ENCODE measurements around the gene STPG2.

STPG2 gene

GRCh38 chr4:98081936-98082335 is 61.3 kb downstream of the STPG2 start:
- no peak overlapping the region for H3K4me2 ChIP-seq (ENCODE audit: low read length, poor library complexity, severe bottlenecking)

DNA sequence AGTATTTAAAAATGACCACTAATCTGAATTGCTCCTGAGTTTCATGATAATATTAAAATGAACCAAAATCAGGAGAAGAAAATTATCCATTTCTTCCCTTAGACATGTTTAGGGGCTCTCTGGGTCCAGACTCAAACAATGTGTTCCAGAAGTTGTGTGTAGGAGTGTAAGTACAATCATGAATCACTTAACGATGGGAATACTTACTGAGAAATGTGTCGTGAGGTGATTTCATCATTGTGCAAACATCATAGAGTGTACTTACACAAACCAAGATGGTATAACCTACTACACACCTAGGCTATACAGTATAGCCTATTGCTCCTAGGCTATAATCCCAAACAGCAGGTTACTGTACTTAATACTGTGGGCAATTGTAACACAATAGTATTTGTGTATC is 74.8 kb downstream of the STPG2 start:
- Histone ChIP-seq H3K9ac (ENCODE audit: low read length) (no peak overlapping the region), H3K18ac (ENCODE audit: low read depth in 1 of 2, low read length in 2 of 2) (no peak overlapping the region), H2BK5ac (ENCODE audit: low read depth, low read length, poor library complexity, severe bottlenecking) (no peak overlapping the region), H3K4me3 (ENCODE audit: insufficient read depth in 1 of 2, low read depth in 1 of 2, low read length in 2 of 2) (no peak overlapping the region), H3K4ac (ENCODE audit: low read depth in 1 of 2, low read length in 2 of 2) (no peak overlapping the region), H3K27ac (ENCODE audit: low read length, poor library complexity, severe bottlenecking) (no peak overlapping the region), H2BK120ac (ENCODE audit: low read depth, low read length) (no peak overlapping the region), H3K79me1 (replicated peaks; ENCODE audit: low read length, poor library complexity, severe bottlenecking) (no peaks in the 10 kb centered on the region), H2BK15ac (ENCODE audit: low read depth, poor library complexity, severe bottlenecking) (no peak overlapping the region), H2AFZ (ENCODE audit: low read depth, low read length) (no peak overlapping the region), H4K91ac (ENCODE audit: low read length) (no peak overlapping the region), H3K9me3 (ENCODE audit: control insufficient read depth, low read length) (peaks cover 6% of the 10 kb centered on the region), H3K14ac (ENCODE audit: low read length in 2 of 2) (no peak overlapping the region), H3K23ac (ENCODE audit: low read length in 2 of 2) (no peak overlapping the region), H3K27me3 (ENCODE audit: control insufficient read depth in 1 of 2, insufficient read depth in 1 of 2, low read length in 2 of 2) (no peaks in the 10 kb centered on the region), H3K4me2 (ENCODE audit: low read length, poor library complexity, severe bottlenecking) (no peak overlapping the region), H2AK5ac (ENCODE audit: low read length, severe bottlenecking) (no peak overlapping the region), H2BK12ac (ENCODE audit: low read length in 2 of 2) (no peak overlapping the region), H4K8ac (ENCODE audit: low read length) (no peak overlapping the region), H3K36me3 (ENCODE audit: control insufficient read depth in 1 of 2, insufficient read depth in 2 of 2, low read depth in 1 of 2, low read length in 2 of 2) (no peaks in the 10 kb centered on the region), H3K4me1 (ENCODE audit: control insufficient read depth, insufficient read depth, low read depth, low read length) (no peaks in the 10 kb centered on the region)
- DNase-seq, result no peak
- no CpG with 5 or more reads among the region's 2 CpGs for WGBS

More at GRCh38 chr4:98081936-98082335, 61.3 kb downstream of the STPG2 start:
- Histone ChIP-seq H3K9ac (ENCODE audit: low read length) (no peak overlapping the region), H3K27ac (ENCODE audit: low read length, poor library complexity, severe bottlenecking) (no peak overlapping the region), H3K4me1 (ENCODE audit: control insufficient read depth, insufficient read depth, low read depth, low read length) (no peaks in the 10 kb centered on the region), H3K9me3 (ENCODE audit: control insufficient read depth, low read length) (no peaks in the 10 kb centered on the region), H2BK15ac (ENCODE audit: low read depth, poor library complexity, severe bottlenecking) (no peak overlapping the region), H2BK120ac (ENCODE audit: low read depth, low read length) (no peak overlapping the region), H3K4me3 (ENCODE audit: insufficient read depth in 1 of 2, low read depth in 1 of 2, low read length in 2 of 2) (no peak overlapping the region), H2AFZ (ENCODE audit: low read depth, low read length) (no peak overlapping the region), H3K14ac (ENCODE audit: low read length in 2 of 2) (no peak overlapping the region), H3K4ac (ENCODE audit: low read depth in 1 of 2, low read length in 2 of 2) (no peak overlapping the region), H3K36me3 (ENCODE audit: control insufficient read depth in 1 of 2, insufficient read depth in 2 of 2, low read depth in 1 of 2, low read length in 2 of 2) (no peaks in the 10 kb centered on the region), H3K79me1 (replicated peaks; ENCODE audit: low read length, poor library complexity, severe bottlenecking) (no peaks in the 10 kb centered on the region), H2BK12ac (ENCODE audit: low read length in 2 of 2) (no peak overlapping the region), H4K8ac (ENCODE audit: low read length) (no peak overlapping the region), H4K91ac (ENCODE audit: low read length) (no peak overlapping the region), H2AK5ac (ENCODE audit: low read length, severe bottlenecking) (no peak overlapping the region), H3K18ac (ENCODE audit: low read depth in 1 of 2, low read length in 2 of 2) (no peak overlapping the region), H2BK5ac (ENCODE audit: low read depth, low read length, poor library complexity, severe bottlenecking) (no peak overlapping the region), H3K23ac (ENCODE audit: low read length in 2 of 2) (no peak overlapping the region), H3K27me3 (ENCODE audit: control insufficient read depth in 1 of 2, insufficient read depth in 1 of 2, low read length in 2 of 2) (no peaks in the 10 kb centered on the region)
- WGBS, result 100% methylated on average over 2 of the region's 2 CpGs
- DNase-seq, result no peak

GRCh38 chr4:98055800-98056501 is 87.3 kb downstream of the STPG2 start:
- H3K9ac ChIP-seq (ENCODE audit: low read length), result no peak overlapping the region
- no peak overlapping the region for H2BK12ac ChIP-seq (ENCODE audit: low read length in 2 of 2)
- no peak overlapping the region for H3K4me2 ChIP-seq (ENCODE audit: low read length, poor library complexity, severe bottlenecking)
- H3K14ac ChIP-seq (ENCODE audit: low read length in 2 of 2), result no peak overlapping the region
- no peak for DNase-seq
- no peak overlapping the region for H3K23ac ChIP-seq (ENCODE audit: low read length in 2 of 2)
- H3K79me1 ChIP-seq (replicated peaks; ENCODE audit: low read length, poor library complexity, severe bottlenecking), result no peaks in the 10 kb centered on the region
- no peak overlapping the region for H3K27ac ChIP-seq (ENCODE audit: low read length, poor library complexity, severe bottlenecking)
- H3K4me1 ChIP-seq (ENCODE audit: control insufficient read depth, insufficient read depth, low read depth, low read length), result no peaks in the 10 kb centered on the region
- no peak overlapping the region for H4K8ac ChIP-seq (ENCODE audit: low read length)
- 74% methylated on average over 7 of the region's 7 CpGs for WGBS
- no peak overlapping the region for H3K4me3 ChIP-seq (ENCODE audit: insufficient read depth in 1 of 2, low read depth in 1 of 2, low read length in 2 of 2)
- no peak overlapping the region for H4K91ac ChIP-seq (ENCODE audit: low read length)
- no peak overlapping the region for H2BK15ac ChIP-seq (ENCODE audit: low read depth, poor library complexity, severe bottlenecking)
- no peaks in the 10 kb centered on the region for H3K27me3 ChIP-seq (ENCODE audit: control insufficient read depth in 1 of 2, insufficient read depth in 1 of 2, low read length in 2 of 2)
- H3K36me3 ChIP-seq (ENCODE audit: control insufficient read depth in 1 of 2, insufficient read depth in 2 of 2, low read depth in 1 of 2, low read length in 2 of 2), result no peaks in the 10 kb centered on the region
- H2AK5ac ChIP-seq (ENCODE audit: low read length, severe bottlenecking), result no peak overlapping the region
- no peak overlapping the region for H3K4ac ChIP-seq (ENCODE audit: low read depth in 1 of 2, low read length in 2 of 2)
- H2BK5ac ChIP-seq (ENCODE audit: low read depth, low read length, poor library complexity, severe bottlenecking), result no peak overlapping the region
- H3K9me3 ChIP-seq (ENCODE audit: control insufficient read depth, low read length), result peaks cover 22% of the 10 kb centered on the region
- no peak overlapping the region for H2BK120ac ChIP-seq (ENCODE audit: low read depth, low read length)
- no peak overlapping the region for H2AFZ ChIP-seq (ENCODE audit: low read depth, low read length)
- H3K18ac ChIP-seq (ENCODE audit: low read depth in 1 of 2, low read length in 2 of 2), result no peak overlapping the region

DNA sequence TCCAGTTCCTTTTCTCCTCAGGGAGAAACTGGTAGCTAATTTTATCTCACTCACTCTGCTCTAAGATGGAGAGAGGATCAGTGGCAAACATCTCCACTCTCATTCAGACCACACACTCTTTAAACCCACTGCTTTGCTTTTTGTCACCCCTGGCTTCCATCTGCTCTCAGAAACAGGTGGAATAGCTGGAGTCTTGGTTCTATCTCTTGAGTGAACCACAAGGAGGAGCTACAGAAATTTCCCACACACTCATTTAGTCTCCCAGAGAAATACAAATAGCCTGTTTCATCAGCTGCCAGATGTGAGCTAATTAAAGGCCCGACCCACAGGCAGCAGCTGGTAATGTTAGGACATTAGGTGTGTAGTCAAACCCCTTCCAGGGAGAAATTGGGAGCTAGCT is 96.6 kb downstream of the STPG2 start:
- 43% methylated on average over 1 of the region's 1 CpG for WGBS

More for the DNA sequence above, 96.6 kb downstream of the STPG2 start:
- H3K27me3 ChIP-seq (ENCODE audit: control insufficient read depth in 1 of 2, insufficient read depth in 1 of 2, low read length in 2 of 2), result peaks cover 0 to 5% of the 10 kb centered on the region in 2 experiments
- H3K18ac ChIP-seq (ENCODE audit: low read depth in 1 of 2, low read length in 2 of 2), result no peak overlapping the region
- no peak overlapping the region for H2AK5ac ChIP-seq (ENCODE audit: low read length, severe bottlenecking)
- H2BK15ac ChIP-seq (ENCODE audit: low read depth, poor library complexity, severe bottlenecking), result no peak overlapping the region
- no peak overlapping the region for H3K23ac ChIP-seq (ENCODE audit: low read length in 2 of 2)
- H3K9ac ChIP-seq (ENCODE audit: low read length), result no peak overlapping the region
- H3K9me3 ChIP-seq (ENCODE audit: control insufficient read depth, low read length), result peaks cover 12% of the 10 kb centered on the region
- H3K79me1 ChIP-seq (replicated peaks; ENCODE audit: low read length, poor library complexity, severe bottlenecking), result no peaks in the 10 kb centered on the region
- H3K4me1 ChIP-seq (ENCODE audit: control insufficient read depth, insufficient read depth, low read depth, low read length), result no peaks in the 10 kb centered on the region
- no peak overlapping the region for H3K27ac ChIP-seq (ENCODE audit: low read length, poor library complexity, severe bottlenecking)
- H3K14ac ChIP-seq (ENCODE audit: low read length in 2 of 2), result no peak overlapping the region
- no peak overlapping the region for H2BK120ac ChIP-seq (ENCODE audit: low read depth, low read length)
- H3K4me2 ChIP-seq (ENCODE audit: low read length, poor library complexity, severe bottlenecking), result no peak overlapping the region
- no peak overlapping the region for H2AFZ ChIP-seq (ENCODE audit: low read depth, low read length)
- H3K36me3 ChIP-seq (ENCODE audit: control insufficient read depth in 1 of 2, insufficient read depth in 2 of 2, low read depth in 1 of 2, low read length in 2 of 2), result no peaks in the 10 kb centered on the region
- no peak overlapping the region for H2BK12ac ChIP-seq (ENCODE audit: low read length in 2 of 2)
- H2BK5ac ChIP-seq (ENCODE audit: low read depth, low read length, poor library complexity, severe bottlenecking), result no peak overlapping the region
- H3K4me3 ChIP-seq (ENCODE audit: insufficient read depth in 1 of 2, low read depth in 1 of 2, low read length in 2 of 2), result no peak overlapping the region
- H3K4ac ChIP-seq (ENCODE audit: low read depth in 1 of 2, low read length in 2 of 2), result no peak overlapping the region
- no peak for DNase-seq
- no peak overlapping the region for H4K91ac ChIP-seq (ENCODE audit: low read length)
- H4K8ac ChIP-seq (ENCODE audit: low read length), result no peak overlapping the region
